Endothelial cell of umbilical vein (primary cell): Measurements from ENCODE around the gene ZNF317. TPM values are rescaled to one million over a fixed set of nuclear protein-coding genes. Genes with fewer than 3 reads are reported as not detected.

Source experiments
- BruUV-seq: library from RNA; stranded (reverse); fragments of 400-500 nt; replicated peaks from 2 replicates; lab custom pipeline; 2021; lab: Mats Ljungman, UMichigan
- CTCF ChIA-PET: fragments of 300-600, 350-600 bp; sonication (Branson Sonifier 250); formaldehyde crosslinking; loops from one replicate; lab custom pipeline; 2021; ENCODE audit warnings: antibody characterized with exemption, inconsistent platforms; lab: Charles Lee
- POLR2A ChIA-PET: fragments of 300-600, 350-600 bp; sonication (Branson Sonifier 250); formaldehyde crosslinking; loops from one replicate; lab custom pipeline; 2021; ENCODE audit warnings: antibody characterized with exemption, inconsistent platforms; lab: Charles Lee
- DNase-seq: peaks from one replicate; pipeline ENCODE4 v3.0.0-alpha.2; 2011; ENCODE audit warnings: low read depth, low spot score
- FAIRE-seq: peaks from 2 replicates; lab custom pipeline; 2011; peaks lifted over from hg19 to GRCh38; lab: Jason Lieb, UNC
- H2AFZ ChIP-seq: 2 replicates; pipeline ENCODE4 v1.6.0; 2012; ENCODE audit warnings: low read depth, low read length, control low read depth, inconsistent platforms
- H3K27ac ChIP-seq: 2 replicates; pipeline ENCODE4 v1.5.1; 2011; ENCODE audit warnings: low read depth, mild to moderate bottlenecking, control low read depth, low read length, moderate library complexity; ENCODE audit not compliant: insufficient read depth
- H3K27me3 ChIP-seq, 2 experiments: 2 replicates each; pipeline versions ENCODE4 v1.6.0 to v1.6.1; 2011; ENCODE audit warnings: low read length in 2 of 2, mixed read lengths in 1 of 2; ENCODE audit not compliant: control insufficient read depth in 2 of 2, insufficient read depth in 2 of 2
- H3K36me3 ChIP-seq, 2 experiments: 2 replicates in 1 of 2; 3 replicates in 1 of 2; pipeline ENCODE4 v1.5.1; 2011; ENCODE audit warnings: low read length in 2 of 2, mild to moderate bottlenecking in 1 of 2, moderate library complexity in 1 of 2; ENCODE audit not compliant: control insufficient read depth in 2 of 2, insufficient read depth in 2 of 2; ENCODE audit errors: extremely low read depth in 1 of 2
- H3K4me1 ChIP-seq: 3 replicates; pipeline ENCODE4 v1.5.1; 2011; ENCODE audit warnings: mild to moderate bottlenecking, low read length; ENCODE audit not compliant: control insufficient read depth, insufficient read depth; ENCODE audit errors: extremely low read depth
- H3K4me2 ChIP-seq: 2 replicates; pipeline ENCODE4 v1.6.1; 2011; ENCODE audit warnings: low read length, control low read depth, mixed read lengths; ENCODE audit not compliant: insufficient read depth
- H3K4me3 ChIP-seq, 3 experiments: fragments of 200-600 bp in 1 of 3; sonication (generic), shearing (Covaris generic) in 1 of 3; replicated peaks in 1 of 3; 2 replicates each; pipeline ENCODE4 v1.5.1; 2011 to 2016; ENCODE audit warnings: control low read depth in 3 of 3, low read length in 3 of 3, mild to moderate bottlenecking in 2 of 3, inconsistent platforms in 1 of 3, low read depth in 1 of 3, moderate library complexity in 1 of 3; ENCODE audit not compliant: insufficient read depth in 1 of 3
- H3K79me2 ChIP-seq: 2 replicates; pipeline ENCODE4 v1.6.0; 2012; ENCODE audit warnings: low read length, inconsistent platforms; ENCODE audit not compliant: control insufficient read depth, insufficient read depth
- H3K9ac ChIP-seq: replicated peaks from 2 replicates; pipeline ENCODE3; 2011; ENCODE audit warnings: low read length, control low read depth; ENCODE audit not compliant: insufficient read depth; ENCODE audit errors: extremely low read depth
- H3K9me1 ChIP-seq: replicated peaks from 3 replicates; pipeline ENCODE4 v1.6.0; 2011; ENCODE audit warnings: mild to moderate bottlenecking, low read length; ENCODE audit not compliant: control insufficient read depth, insufficient read depth; ENCODE audit errors: extremely low read depth
- H3K9me3 ChIP-seq: replicated peaks from 2 replicates; pipeline ENCODE4 v1.5.1; 2012; ENCODE audit warnings: low read length, inconsistent platforms; ENCODE audit not compliant: control insufficient read depth, insufficient read depth
- H4K20me1 ChIP-seq: replicated peaks from 2 replicates; pipeline ENCODE3; 2011; ENCODE audit warnings: mild to moderate bottlenecking, low read length; ENCODE audit not compliant: control insufficient read depth, insufficient read depth; ENCODE audit errors: extremely low read depth
- CTCF ChIP-seq, 2 donors: IDR thresholded peaks; 1 replicate in 1 of 2; 2 replicates in 1 of 2; pipeline ENCODE4 v1.5.1; 2011; ENCODE audit warnings: low read length in 2 of 2, mild to moderate bottlenecking in 2 of 2, moderate library complexity in 2 of 2, control low read depth in 1 of 2, inconsistent platforms in 1 of 2, low read depth in 1 of 2; ENCODE audit not compliant: insufficient read depth in 1 of 2; ENCODE audit errors: extremely low read depth in 1 of 2
- EZH2 ChIP-seq: IDR thresholded peaks from 2 replicates; pipeline ENCODE4 v1.6.1; 2012; ENCODE audit warnings: borderline replicate concordance, low read depth, mild to moderate bottlenecking, moderate library complexity, low read length, inconsistent platforms; ENCODE audit not compliant: severe bottlenecking
- FOS ChIP-seq: IDR thresholded peaks from 2 replicates; pipeline ENCODE4 v1.6.1; 2011; ENCODE audit warnings: mild to moderate bottlenecking, low read length, moderate library complexity, borderline replicate concordance; ENCODE audit not compliant: insufficient read depth
- GATA2 ChIP-seq: IDR thresholded peaks from 2 replicates; pipeline ENCODE4 v1.7.0; 2011; ENCODE audit warnings: low read depth, mild to moderate bottlenecking, moderate library complexity, mixed read lengths, low read length; ENCODE audit not compliant: insufficient read length, insufficient read depth
- JUN ChIP-seq: IDR thresholded peaks from 2 replicates; pipeline ENCODE4 v1.6.1; 2011; ENCODE audit warnings: borderline replicate concordance, low read depth; ENCODE audit not compliant: insufficient read length, insufficient read depth
- MYC ChIP-seq: IDR thresholded peaks from one replicate; pipeline ENCODE4 v1.6.1; 2011; ENCODE audit warnings: mild to moderate bottlenecking, low read depth, low read length
- POLR2A ChIP-seq: IDR thresholded peaks from 2 replicates; pipeline ENCODE4 v1.6.1; 2012; ENCODE audit warnings: low read depth, mild to moderate bottlenecking, control low read depth, low read length
- POLR2AphosphoS5 ChIP-seq: IDR thresholded peaks from 2 replicates; pipeline ENCODE4 v1.6.1; 2012; ENCODE audit warnings: low read depth, mild to moderate bottlenecking, control low read depth, low read length, moderate library complexity; ENCODE audit not compliant: insufficient read depth
- dilution Hi-C: fragments of 300-500 bp; cut with MboI; formaldehyde crosslinking; loops from one replicate; pipeline ENCODE4 v1.15.0; 2019; ENCODE audit warnings: low sequenced_read_pairs; ENCODE audit not compliant: extremely low pct_ligation_motif_present
- intact Hi-C: fragments of 100-400 bp; cut with micrococcal nuclease; formaldehyde crosslinking; loops from one replicate; pipeline ENCODE4 v1.10.0; 2022
- polyA plus RNA-seq, 4 experiments: library from polyadenylated mRNA; depleted of rRNA in 3 of 4; stranded (reverse) in 3 of 4; unstranded in 1 of 4; fragments of >200 nt; gene quantifications; 2 replicates each; pipeline versions ENCODE4 v1.2.1 to v1.2.3, GENCODE V29; 2011 to 2012; ENCODE audit warnings: missing spikeins in 1 of 4
- total RNA-seq: library from RNA; stranded (reverse); gene quantifications from 2 replicates; pipeline ENCODE4 v1.2.3, GENCODE V29; 2021
- TF ChIP-seq, protein P1 (sequence below): IDR thresholded peaks from 2 replicates; pipeline ENCODE4 v1.6.1; 2011; ENCODE audit not compliant: insufficient read depth, insufficient read length

Gene ZNF317
- total and polyA plus RNA-seq, 2 donors (not counting 3 experiments of a cell fraction or from before 2014, with no cell fraction given): 14.2 to 29.5 TPM

DNA sequence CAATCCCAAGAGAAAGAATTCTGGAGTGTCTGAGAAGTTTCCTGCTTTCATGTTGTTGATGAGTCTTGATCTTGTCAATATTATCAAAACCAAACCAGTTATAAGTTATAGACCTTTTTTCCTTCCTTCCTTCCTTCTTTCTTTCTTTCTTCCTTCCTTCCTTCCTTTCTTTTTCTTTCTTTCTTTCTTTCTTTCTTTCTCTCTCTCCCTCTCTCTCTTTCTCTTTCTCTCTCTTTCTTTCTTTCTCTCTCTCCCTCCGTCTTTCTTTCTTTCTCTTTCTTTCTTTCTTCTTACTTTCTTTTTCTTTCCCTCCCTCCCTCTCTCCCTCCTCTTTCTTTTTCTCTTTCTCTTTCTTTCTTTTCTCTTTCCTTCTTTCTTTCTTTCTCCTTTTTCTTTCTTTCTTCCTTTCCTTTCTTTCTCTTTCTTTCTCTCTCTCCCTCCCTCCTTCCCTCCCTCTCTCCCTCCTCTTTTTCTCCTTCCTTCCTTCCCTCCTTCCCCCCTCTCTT lies 13.2 kb upstream of the ZNF317 start, which contains the start of gene OR7G3:
Gene OR7G3, minus strand, starts transcription at position 51 of the 506 bp plus-strand sequence. Its CDS starts 0 bp downstream, at position 51.
- no TSS peak for BruUV-seq
- dilution Hi-C loops: no loop called here
- Histone ChIP-seq H3K36me3 (no peaks in the 10 kb centered on the region), H3K4me3 (no peak within 1 kb of the TSS), H3K27ac (no peak within 1 kb of the TSS), H4K20me1 (no peaks in the 10 kb centered on the region), H3K4me2 (no peak within 1 kb of the TSS), H3K4me1 (peaks cover 5% of the 10 kb centered on the region), H3K9ac (no peak within 1 kb of the TSS), H3K9me3 (no peaks in the 10 kb centered on the region), H3K9me1 (no peaks in the 10 kb centered on the region), H3K79me2 (no peaks in the 10 kb centered on the region), H2AFZ (no peak within 1 kb of the TSS), H3K27me3 (no peaks in the 10 kb centered on the region)
- ChIA-PET CTCF (no interaction called here), POLR2A (no interaction called here)
- intact Hi-C loops: loop anchor here (5.0 kb wide), 1 partner anchor 195 kb away; the partner anchor contains the start of gene ZNF559
- no peak for FAIRE-seq
- TF ChIP-seq, protein P1, sequence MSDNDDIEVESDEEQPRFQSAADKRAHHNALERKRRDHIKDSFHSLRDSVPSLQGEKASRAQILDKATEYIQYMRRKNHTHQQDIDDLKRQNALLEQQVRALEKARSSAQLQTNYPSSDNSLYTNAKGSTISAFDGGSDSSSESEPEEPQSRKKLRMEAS: no peak
- TF ChIP-seq EZH2 (no peak), GATA2 (no peak), FOS (no peak), POLR2A (no peak), JUN (no peak), CTCF (IDR thresholded peaks at IDR 0.05; ENCODE audit: extremely low read depth in 1 of 2, insufficient read depth in 1 of 2, low read depth in 1 of 2, low read length in 2 of 2) (no peak), POLR2AphosphoS5 (no peak), MYC (no peak)
- no peak for DNase-seq
